HG03469 (cell line): ENCODE measurements around the gene PPP2R2B.

ENCODE experiments used
- ATAC-seq: cut with Tn5 transposase; IDR thresholded peaks from one replicate; pipeline ENCODE4 v1.9.1; 2021; ENCODE audit warnings: mild to moderate bottlenecking, moderate library complexity, moderate number of reproducible peaks; ENCODE audit not compliant: unreplicated experiment

The PPP2R2B gene

GRCh38 chr5:146878476-146879172 is at the start of gene PPP2R2B:
Gene PPP2R2B, minus strand, starts transcription at chr5:146878757.
- no peak for ATAC-seq

- ATAC-seq = no peak
Measured at GRCh38 chr5:146924132-146924531, 45.6 kb upstream of the PPP2R2B start.

GRCh38 chr5:146921225-146921624 is 42.7 kb upstream of the PPP2R2B start:
- no peak for ATAC-seq

GRCh38 chr5:146920351-146920881 is 41.9 kb upstream of the PPP2R2B start:
- no peak for ATAC-seq

GRCh38 chr5:146919304-146919703 is 40.7 kb upstream of the PPP2R2B start:
- ATAC-seq = no peak

- no peak for ATAC-seq
Measured at GRCh38 chr5:146917931-146918330, 39.4 kb upstream of the PPP2R2B start.

- no peak for ATAC-seq
Measured at GRCh38 chr5:146912874-146913273, 34.3 kb upstream of the PPP2R2B start.

- no peak for ATAC-seq
Measured at GRCh38 chr5:146910239-146910638, 31.7 kb upstream of the PPP2R2B start.

- ATAC-seq = no peak
Measured at GRCh38 chr5:146909255-146910068, 30.9 kb upstream of the PPP2R2B start.

- no peak for ATAC-seq
Measured at GRCh38 chr5:146906803-146907202, 28.2 kb upstream of the PPP2R2B start.

GRCh38 chr5:146904890-146905289 is 26.3 kb upstream of the PPP2R2B start:
- no peak for ATAC-seq

- no peak for ATAC-seq
Measured at GRCh38 chr5:146903789-146904188, 25.2 kb upstream of the PPP2R2B start.

- no peak for ATAC-seq
Measured at GRCh38 chr5:146902471-146902870, 23.9 kb upstream of the PPP2R2B start.

GRCh38 chr5:146897061-146897460 is 18.5 kb upstream of the PPP2R2B start:
- ATAC-seq = no peak

- no peak for ATAC-seq
Measured at GRCh38 chr5:146894753-146895521, 16.4 kb upstream of the PPP2R2B start.

GRCh38 chr5:146893991-146894390 is 15.4 kb upstream of the PPP2R2B start:
- ATAC-seq = no peak

GRCh38 chr5:146892231-146892630 is 13.7 kb upstream of the PPP2R2B start:
- no peak for ATAC-seq

- ATAC-seq = no peak
Measured at GRCh38 chr5:146891511-146891910, 13.0 kb upstream of the PPP2R2B start.

- no peak for ATAC-seq
Measured at GRCh38 chr5:146890731-146891440, 12.3 kb upstream of the PPP2R2B start.

- no peak for ATAC-seq
Measured at GRCh38 chr5:146890066-146890465, 11.5 kb upstream of the PPP2R2B start.

GRCh38 chr5:146889169-146889568 is 10.6 kb upstream of the PPP2R2B start:
- no peak for ATAC-seq
